ENCODE measurements around the gene CTR9.

The CTR9 gene

GRCh38 chr11:10750838-10751580, at the start of gene CTR9:
TSS of gene CTR9 (plus strand) at chr11:10751246. CDS start at chr11:10751413, 167 bp downstream.
- peak; percentile 81 to 84 for DNase-seq

DNA sequence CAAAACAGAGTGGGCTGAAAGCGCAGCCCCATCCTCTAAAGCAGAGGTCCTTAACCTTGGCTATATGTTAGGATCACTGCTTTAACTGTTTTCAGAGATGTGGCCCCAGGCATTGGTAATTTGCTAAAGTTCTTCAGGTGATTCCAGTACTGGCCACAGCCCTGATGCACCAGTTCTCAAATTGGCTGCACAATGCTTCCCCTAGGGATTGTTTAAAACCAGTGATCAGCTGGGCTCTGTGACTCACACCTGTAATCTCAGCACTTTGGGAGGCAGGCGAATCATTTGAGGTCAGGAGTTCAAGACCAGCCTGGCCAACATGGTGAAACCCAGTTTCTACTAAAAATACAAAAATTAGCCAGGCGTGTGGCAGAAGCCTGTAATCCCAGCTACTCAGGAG, 49.1 kb upstream of the CTR9 start:
- DNase-seq = no peak

GRCh38 chr11:10708131-10708530, 42.9 kb upstream of the CTR9 start:
- DNase-seq = no peak

DNA sequence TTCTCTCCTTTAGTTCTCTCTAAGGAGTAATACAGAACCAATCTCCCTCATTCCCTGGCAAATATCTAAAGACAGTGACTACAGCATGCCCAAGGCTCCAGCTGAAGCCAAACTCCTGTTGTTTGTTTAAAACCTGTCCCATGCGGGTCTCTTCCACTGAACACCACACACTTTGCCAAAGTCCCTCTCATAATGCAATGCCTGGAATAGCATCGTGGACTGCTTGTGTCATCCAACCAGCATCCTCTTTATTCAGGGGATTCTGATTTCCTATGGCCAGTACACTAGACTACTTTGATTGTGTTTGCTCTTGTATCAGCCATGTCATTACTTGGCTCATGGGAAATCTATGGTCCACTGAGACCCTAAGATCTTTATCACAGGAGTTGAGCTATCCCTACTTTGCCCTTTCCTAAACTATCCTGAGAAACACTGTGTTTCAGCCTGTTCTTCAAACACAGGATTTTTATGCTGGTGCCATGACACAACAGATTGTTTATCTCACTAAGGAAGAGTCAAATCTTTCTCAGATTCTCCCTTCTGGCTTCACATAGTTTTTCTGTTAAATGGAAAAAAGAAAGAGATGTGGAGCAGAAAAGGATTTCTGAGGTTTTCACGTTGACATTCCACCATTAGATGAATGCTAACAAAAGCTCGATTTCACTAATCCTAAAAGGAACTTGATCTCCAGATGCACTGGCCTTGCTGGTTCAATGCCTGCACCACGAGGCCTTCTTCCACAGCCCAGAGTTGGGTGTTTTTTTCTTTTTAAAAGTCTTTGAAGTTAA, 41.6 kb upstream of the CTR9 start:
- no peak for DNase-seq

DNA sequence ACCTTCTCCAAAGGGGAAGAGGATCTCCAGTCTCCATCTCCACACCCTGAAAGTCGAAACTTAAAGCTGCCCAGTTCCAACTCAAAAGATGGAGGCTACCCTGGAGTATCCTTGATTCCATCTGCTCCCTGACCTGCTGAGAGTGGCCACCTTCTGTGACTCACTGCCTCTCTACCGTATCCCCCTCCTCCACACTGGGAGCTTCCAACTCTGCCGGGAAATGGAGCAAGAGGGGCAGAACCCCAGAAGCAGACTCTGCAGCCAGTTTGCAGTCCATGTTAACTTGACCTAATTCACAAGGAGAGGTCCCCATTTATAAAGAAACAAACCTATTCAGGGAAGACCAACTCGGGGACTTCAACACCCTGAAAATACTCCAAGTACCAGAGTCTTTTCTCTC, 35.5 kb upstream of the CTR9 start:
- DNase-seq = no peak

- no peak for DNase-seq
Observed at GRCh38 chr11:10716122-10716521, 34.9 kb upstream of the CTR9 start.

GRCh38 chr11:10716543-10717259, 34.3 kb upstream of the CTR9 start:
- no peak for DNase-seq

DNA sequence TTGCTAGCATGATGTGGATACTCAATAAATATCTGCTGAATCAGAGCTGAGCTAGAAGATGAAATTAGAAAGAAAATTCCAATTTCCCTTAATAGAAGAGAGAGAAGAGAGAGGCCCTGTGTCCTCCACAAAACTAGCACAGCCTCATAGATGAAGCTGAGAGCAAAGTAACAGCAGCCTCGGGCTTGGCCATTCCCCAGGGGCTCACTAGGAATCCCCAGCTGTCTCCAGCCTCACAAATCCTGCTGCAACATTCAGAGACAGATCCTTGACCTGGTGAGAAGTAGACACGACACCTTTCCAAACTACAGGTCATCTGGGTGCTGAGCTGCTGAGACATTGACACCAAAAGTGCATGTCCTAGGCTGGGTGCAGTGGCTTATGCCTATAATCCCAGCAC, 31.4 kb upstream of the CTR9 start:
- DNase-seq = no peak

DNA sequence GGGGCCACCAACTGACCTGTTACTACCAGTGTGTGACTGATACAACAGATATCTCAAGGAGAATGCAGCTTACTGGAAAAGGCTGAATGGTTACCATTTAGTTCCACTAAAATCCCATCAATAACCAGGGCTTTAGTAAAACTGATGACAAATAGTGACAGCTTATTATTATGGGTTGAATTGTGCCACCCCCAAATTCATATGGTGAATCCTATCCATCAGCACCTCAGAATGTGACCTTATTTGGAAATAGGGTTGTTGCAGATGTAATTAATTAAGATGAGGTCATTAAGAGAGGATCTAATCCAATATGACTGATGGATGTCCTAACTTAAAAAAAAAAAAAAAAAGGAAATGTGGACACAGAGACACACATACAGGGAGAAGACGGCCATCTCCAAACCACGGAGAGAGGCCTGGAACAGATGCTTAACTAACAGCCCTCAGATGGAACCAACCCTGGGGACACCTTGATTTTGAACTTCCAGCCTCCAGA, 30.1 kb upstream of the CTR9 start:
- DNase-seq = no peak

GRCh38 chr11:10722307-10722706, 28.7 kb upstream of the CTR9 start:
- DNase-seq = no peak

- DNase-seq = no peak
Observed at GRCh38 chr11:10725114-10725906, 25.7 kb upstream of the CTR9 start.

DNA sequence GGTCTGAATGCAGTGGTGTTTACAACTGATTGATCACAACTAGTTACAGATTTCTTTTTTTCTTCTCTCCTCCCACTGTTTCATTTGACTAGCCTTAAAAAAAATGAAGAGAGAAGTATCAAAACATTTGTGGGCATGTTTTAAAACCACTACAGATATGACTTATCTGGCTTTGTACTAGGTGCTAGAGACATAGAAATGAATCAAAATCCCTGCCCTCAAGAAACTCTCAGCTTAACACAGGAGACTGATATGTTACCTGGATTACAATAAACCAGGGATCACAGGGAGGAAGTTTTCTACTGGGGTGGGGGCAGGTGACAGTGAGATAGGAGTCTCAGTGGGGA, 25.2 kb upstream of the CTR9 start:
- no peak for DNase-seq

- no peak for DNase-seq
Observed at GRCh38 chr11:10727146-10727851, 23.7 kb upstream of the CTR9 start.

- DNase-seq = no peak
Observed at GRCh38 chr11:10728154-10728553, 22.9 kb upstream of the CTR9 start.

GRCh38 chr11:10728789-10729472, 22.1 kb upstream of the CTR9 start:
- DNase-seq = no peak

DNA sequence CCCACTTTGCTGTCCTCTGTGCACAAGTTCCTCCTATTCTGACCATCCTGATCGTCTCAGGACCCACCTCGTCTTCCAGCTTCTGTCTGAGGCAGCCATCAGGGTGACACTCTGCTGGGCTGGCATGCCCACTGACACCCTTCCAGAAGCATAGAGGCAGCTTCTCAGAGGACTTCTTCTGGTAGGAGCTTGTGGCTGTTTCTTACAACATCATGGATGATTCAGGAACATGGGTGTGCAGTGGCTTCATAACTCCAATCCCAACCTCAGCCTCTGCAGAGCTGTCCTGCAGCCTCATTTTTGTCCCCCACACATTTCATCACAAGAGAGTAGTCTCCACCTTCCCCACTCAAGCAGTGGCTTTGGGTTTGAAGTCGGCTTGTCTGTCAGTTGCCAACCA, 20.9 kb upstream of the CTR9 start:
- DNase-seq = no peak

DNA sequence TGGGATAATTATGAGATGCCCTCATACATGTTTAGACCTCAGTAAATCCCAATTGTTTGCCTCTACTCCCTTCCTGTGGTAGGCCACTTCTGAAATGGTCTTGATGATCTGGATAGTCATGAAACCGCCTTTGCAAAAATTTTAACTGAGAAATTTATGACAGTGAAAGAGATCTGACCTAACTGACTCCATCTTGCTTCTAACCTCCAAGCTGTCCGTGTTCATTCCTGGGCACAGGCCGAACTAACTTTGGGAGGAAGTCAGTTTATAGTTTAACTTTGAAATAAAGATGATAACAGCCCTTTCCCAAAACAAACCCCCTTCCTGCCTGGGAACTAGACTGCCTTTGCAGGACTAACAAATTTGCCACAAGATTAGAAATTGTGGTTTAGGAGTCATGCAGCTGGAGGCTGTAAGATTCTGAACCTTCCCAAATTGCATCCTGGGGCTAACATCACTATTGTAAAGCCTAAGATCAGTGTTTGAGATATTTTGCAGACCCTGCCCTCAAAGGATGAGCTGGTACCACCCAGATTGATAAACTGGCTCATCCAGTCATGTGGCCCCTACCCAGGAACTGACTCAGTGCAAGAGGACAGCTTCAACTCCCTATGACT, 19.9 kb upstream of the CTR9 start:
- DNase-seq = no peak

DNA sequence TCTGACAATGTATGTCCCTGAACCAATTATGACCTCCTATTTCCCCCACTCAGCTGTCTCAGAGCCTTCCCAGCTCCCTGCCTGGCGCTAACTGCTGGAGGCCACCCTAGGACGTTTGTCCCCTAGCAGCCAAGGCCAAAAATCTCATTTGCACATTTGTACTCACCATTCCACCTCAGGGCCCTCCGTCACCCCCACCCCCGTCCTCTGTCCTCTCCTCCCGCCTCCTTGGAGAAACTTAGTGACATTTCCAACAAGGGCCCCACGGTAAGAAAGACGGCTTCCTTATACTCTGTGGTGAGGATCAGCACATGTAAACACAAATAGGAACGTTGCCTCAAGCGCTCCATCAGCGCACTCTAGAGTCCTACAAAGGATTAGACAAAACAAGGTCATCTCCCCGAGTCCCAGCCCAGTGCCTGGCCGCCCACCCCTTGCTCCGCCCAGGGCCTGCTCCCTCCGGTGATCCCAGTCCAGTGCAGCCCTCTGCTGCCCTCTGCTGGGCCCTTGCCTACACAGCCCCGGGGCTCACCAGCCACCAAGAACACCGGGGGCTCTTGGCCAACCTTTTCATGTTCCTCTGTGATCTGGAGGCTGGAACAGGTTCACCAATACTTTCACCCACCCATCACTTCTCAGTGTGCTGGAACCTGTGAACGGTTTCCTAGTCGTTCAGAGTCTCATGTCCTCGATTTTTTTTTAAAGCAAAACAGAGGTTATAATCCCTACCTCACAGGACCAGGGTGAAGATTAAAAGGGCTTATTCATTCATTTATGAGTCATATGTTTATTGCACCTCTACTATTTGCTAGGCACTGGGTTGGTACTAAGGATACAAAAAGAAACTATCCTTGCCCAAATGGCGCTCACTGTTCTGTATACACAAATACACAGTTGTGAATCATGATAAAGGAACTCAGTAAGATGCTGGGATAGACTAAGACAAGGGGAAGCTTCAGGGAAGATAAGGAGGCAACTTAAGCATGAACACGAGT, 15.3 kb upstream of the CTR9 start:
- DNase-seq = peak; percentile 82 to 83

DNA sequence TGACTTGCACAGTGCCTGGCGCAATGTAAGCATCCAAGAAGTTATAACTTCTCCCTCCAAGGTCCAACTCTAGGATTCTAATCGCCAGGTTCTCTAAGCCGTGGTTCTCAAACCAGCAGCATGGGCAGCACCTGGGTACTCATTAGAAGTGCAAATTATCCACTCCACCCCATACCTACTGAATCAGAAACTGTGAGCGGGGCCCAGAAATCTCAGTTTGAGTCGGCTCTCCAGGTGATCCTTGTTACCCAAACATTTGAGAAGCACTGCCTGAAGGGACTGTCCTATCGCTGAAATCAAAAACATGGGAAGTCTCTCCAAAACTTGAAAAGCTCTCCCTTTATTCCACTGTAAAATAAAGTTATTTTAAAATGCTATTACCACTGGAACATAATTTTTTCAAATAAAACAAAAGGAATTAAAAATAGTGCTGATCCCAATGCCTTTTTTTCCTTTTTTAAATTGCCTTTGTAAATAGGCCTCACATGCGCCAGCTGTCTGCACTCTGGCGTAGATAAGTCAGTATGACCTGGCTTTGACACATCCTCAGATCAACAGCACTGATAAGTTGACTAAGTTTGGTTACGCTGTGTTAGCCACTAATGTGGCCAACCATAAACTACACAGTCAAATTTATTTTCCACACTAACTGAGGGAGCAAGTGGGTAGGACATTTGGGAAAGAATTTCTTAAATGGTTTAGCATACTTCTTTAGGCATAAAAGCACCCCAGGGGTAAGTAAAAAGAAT, 8.4 kb upstream of the CTR9 start:
- no peak for DNase-seq
